Renal cortex interstitium (tissue), 11 donors: ENCODE data around the gene CXCL14. TPM values are rescaled to one million over a fixed set of nuclear protein-coding genes. Genes with fewer than 3 reads are reported as not detected.

Source experiments
- DNase-seq, 11 donors: peaks; one replicate each; pipeline ENCODE4 v3.0.0-alpha.2; 2013; ENCODE audit warnings: low read depth in 9 of 11, low spot score in 4 of 11; ENCODE audit errors: extremely low read depth in 1 of 11
- polyA plus RNA-seq, 3 donors: library from polyadenylated mRNA; unstranded; fragments of 120-200 nt; gene quantifications; one replicate each; pipeline ENCODE4 v1.2.1, GENCODE V29; 2013; ENCODE audit not compliant: insufficient read length in 3 of 3

Gene CXCL14
- polyA plus RNA-seq, 3 donors, result 21.2 to 47.8 (median 22.4) TPM

DNA sequence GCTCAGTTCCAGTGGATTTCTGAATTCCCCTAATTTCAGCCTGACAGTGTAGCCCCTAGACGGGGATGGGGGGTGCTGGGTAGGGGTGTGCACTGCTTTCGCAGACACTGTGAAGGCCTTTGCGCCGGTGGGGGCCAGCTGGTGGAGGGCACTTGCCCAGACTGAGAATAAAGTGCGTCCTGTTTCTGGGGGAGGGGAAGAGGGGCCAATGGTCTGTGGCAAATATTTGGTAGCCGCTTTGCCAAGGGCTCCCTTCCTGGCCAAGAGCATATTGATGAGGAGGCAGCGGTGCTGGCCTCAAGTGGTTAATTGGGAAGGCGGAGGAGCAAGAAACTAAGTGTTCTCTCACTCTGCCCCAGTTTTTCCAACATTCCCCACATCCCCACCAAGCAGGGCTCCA, 1.4 kb downstream of the CXCL14 start:
- no peak for DNase-seq

DNA sequence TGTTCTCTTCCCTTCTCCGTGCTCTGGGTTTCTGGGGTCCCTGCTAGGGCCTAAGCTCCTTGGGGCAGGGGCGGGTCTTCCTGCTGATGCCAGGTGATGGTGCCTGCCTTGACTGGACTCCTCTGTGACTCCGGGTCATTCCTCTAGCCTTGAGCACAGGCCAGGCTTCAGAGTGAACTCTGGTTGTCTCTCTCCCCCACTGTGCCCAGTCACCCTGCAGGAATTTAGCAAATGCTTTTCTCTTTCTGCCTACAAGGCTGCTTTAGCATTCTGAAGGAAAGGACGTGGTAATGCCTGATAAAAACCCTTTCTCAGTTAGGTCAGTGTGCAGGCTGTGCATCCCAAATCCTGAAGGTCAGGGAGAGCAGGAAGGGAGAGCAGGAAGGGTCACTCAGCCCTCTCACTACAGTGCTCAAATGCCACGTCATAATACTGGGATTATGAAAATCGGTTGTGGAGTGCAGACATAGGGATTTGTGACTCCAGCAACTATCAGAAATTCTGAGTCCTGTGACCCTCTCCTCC, 2.7 kb downstream of the CXCL14 start:
- no peak for DNase-seq

- no peak for DNase-seq
Measured at GRCh38 chr5:135574493-135574892, 4.3 kb downstream of the CXCL14 start.

DNA sequence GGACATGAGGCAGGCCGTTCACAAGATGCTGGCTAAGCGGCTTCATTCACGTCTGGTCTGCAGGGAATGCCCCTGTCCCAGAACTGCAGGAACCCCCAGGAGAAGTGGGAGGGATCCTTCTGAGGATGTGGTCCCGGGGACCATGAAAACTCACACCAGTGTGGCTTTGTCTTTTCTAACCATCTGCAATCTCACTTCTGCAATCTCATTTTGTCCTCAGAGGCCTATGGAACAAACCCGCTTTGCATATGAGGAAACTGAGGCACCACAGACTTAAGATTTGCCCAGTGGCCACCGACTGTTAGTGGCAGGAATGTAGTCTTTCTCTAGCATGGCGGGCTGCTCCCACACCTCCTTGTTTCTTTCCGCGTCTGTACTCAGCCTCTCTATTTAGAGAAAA, 6.9 kb downstream of the CXCL14 start:
- no peak for DNase-seq

DNA sequence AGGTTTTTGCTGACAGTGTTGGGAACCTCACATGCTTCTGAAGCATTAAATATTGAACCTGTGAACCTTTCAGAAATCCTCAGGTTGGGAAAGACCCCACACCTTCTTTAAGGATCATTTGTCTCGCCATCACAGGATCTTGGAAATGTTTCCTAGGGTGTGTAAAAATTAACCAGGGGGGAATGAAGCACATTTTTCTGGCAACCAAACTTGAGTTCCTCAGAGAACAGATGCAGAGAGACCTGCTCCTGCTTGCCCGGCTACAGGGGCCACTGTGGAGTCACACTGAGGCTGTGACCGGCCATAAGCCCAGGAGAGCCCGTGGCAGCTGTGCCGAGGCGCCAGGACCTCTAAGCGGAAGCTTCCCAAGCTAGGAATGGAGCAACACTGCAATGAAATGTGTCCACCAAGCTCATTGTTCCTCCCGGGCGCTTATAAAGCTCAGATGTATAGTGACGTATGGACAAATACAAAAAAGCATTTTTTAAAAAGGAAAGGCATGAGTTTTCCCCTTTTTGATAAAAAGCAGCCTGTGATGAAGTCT, 7.7 kb downstream of the CXCL14 start:
- no peak for DNase-seq

DNA sequence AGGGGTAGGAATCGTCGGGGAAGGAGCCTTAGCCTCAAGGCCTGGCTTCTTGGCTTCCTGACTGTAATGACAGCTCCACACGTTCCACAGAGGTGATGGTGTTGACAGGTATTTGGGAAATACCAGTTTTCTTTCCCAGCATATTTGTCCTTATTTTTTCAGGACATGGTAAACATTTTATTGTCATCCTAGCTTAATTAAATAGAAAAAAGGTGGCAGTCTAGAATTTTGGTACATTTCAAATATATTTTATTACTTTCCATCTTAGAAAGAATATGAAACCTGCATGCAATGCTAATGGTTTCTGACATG, 8.4 kb downstream of the CXCL14 start:
- DNase-seq, result no peak

- no peak for DNase-seq
Measured at GRCh38 chr5:135569755-135570452, 8.9 kb downstream of the CXCL14 start.

GRCh38 chr5:135568923-135569360, 9.8 kb downstream of the CXCL14 start:
- no peak for DNase-seq

GRCh38 chr5:135568246-135568645, 10.5 kb downstream of the CXCL14 start:
- no peak for DNase-seq

DNA sequence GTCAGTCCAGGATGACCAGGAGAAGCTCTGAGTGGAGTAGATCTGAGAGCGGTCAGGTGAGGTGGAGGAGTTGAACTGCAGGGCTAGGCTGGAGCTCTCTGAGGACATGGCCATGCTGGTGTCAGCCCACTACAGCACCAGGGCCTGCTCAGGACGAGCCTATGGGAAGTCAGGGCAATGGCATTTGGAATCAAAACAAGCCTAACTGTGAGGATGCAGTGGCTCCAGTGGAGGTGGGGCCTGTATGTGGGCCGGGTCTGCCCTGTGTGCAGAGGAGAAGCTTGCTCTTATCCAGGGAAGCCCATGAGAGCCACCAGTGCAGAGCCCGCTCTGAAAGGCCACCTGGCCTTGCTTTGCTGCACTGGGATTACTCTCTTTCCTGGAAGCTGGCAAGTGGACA, 11.1 kb downstream of the CXCL14 start:
- DNase-seq, result no peak

- DNase-seq, result no peak
Measured at GRCh38 chr5:135566422-135567400, 12.1 kb downstream of the CXCL14 start.

DNA sequence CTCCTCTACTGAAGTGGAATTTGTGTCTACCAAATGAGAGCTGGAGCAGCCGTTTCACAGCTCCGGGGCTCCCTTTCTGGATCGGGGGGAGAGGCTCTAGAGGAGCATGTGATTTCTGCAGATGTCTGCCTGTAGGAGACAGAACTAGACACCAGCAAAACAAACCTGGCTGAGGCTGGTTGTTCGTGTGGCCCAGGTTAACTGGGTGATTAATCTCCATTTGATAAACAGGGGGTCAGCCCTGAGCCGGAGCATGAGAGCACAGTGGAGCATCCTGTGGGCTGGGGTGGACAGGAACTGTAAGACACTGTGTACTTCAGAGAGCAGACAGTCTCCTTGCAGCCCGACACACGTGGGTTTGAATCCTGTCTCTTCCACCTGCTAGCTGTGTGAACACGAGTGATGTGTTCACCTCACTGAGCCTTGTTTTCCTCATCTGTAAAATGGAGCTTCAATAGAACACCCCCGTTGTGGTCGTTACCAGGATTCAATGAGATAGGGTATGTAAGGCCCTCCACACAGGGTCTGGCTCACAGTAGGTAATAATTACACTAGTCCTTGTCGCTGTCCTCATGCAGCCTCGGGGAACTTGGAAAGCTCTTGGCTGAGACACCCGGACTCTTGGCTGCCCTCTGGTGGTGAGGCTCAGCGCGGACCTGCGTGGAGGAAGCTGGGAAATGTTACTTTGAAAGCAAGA, 12.9 kb downstream of the CXCL14 start:
- DNase-seq, result no peak

DNA sequence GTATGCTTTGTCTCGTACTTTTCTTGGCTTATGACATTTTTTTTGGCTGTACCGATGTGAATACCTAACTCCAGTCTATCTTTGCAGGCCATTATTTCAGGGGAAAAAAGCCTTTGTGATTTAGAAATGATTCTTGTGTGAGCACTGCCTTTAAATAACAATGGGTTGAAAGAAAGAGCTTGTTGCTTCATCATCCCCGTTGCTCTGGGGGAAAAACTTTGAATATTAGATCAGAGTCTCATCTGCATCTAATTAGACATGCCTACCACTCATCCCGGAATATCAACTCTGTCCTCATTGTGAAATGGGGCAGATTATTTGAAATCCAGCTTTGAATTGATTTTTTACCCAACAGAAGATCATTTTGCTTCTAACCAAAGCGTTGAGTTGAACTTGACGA, 13.5 kb downstream of the CXCL14 start:
- DNase-seq, result no peak

GRCh38 chr5:135564331-135564730, 14.5 kb downstream of the CXCL14 start:
- DNase-seq, result no peak

DNA sequence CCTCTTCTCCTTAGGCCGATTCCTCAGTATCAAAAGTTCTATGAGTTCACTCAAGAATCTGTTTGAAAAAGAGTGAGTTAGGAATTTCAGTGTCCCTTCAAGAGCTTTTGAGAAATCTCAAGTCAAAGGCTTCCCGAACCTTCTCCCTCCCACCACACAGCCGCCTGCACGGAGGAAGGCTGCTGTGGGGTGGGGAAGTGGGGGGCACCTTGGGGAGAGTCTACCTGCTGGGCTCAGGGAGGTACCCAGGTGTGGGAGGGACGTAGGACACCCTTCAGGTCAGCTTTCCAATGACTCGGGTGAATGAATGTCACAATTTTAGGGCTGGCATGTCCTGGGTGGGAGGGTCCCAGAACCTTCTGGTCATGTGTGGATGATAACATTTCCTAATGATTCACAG, 17.5 kb downstream of the CXCL14 start:
- DNase-seq, result no peak

DNA sequence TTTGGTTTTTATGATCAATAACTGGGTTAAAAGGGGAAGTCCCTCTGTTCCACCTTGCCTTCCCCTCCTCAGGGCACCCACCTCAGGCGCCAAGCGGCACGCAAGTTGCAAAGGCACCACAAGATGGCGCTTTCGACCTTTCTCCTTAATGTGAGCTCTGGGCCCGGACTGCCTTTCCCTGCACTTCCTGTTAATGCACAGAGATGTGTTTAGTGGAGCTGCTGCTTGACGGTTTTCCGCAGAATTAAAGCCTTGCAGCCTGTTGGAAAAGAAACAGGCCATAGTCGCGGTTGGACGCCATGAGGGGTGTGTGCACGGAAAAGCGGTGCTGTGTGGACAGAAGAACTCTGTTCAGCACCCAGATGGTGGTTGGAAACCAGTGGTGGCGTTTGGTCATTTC, 17.9 kb downstream of the CXCL14 start:
- DNase-seq, result peak; percentile 65 to 82 (median 74)

- no peak for DNase-seq
Measured at GRCh38 chr5:135559354-135559753, 19.4 kb downstream of the CXCL14 start.

DNA sequence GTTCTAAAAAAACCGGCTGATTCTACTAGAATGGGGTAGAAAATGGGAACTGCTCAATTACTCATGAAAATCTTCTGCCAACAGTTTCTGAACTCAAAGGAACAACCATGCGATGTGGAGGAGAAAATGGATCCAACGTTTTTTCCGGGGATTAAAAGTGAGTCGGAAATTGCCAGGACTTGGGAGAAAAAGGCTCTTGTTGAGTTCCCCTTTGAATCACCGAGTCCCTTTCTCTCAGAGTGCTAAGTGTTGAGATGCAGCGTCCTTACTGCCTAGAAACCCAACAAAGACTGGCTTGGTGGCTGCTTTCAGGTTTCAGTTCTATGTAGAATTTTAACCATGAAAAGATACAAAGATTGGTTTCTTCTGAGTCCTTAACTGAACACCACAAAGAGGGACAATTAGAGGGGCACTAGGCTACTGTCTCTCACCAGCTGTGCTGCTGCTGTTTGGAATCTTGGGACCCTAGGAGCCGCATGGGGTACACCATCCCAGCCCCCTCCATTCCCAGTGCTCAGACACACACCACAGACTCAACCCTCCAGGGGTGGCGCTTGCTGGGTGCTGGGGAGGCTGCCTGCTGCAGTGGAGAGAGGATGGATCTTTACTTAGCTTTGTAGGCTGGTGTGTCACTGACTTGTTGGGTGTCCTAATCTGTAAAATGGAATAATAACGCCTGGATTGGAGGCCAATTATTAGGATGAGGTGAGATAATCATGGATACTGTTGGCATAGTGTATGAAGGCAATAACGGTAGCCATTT, 21.5 kb downstream of the CXCL14 start:
- DNase-seq, result no peak

DNA sequence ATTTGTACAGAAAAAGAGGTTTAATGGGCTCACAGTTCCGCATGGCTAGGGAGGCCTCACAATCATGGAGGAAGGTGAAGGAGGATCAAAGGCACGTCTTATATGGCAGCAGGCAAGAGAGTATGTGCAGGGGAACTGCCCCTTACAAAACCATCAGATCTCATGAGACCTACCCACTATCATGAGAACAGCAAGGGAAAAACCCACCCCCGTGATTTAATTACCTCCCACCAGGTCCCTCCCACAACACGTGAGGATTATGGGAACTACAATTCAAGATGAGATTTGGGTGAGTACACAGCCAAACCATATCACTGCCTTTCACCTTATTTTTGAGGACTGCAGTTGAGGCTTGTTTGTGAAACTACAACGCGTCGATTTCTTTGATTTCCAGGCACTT, 22.2 kb downstream of the CXCL14 start:
- no peak for DNase-seq
